BJ (cell line): ENCODE data around the gene AKAP10. TPM values are rescaled to one million over a fixed set of nuclear protein-coding genes. Genes with fewer than 3 reads are reported as not detected.

ENCODE experiments used
- CTCF ChIA-PET: fragments of 350-600 bp; formaldehyde crosslinking; extraction: SDS; loops from one replicate; lab custom pipeline; 2021; ENCODE audit warnings: antibody characterized with exemption, inconsistent platforms; lab: Yijun Ruan, JAX
- POLR2A ChIA-PET: fragments of 300-600 bp; sonication (Branson Sonifier 250); formaldehyde crosslinking; extraction: SDS; loops from one replicate; lab custom pipeline; 2021; ENCODE audit warnings: antibody characterized with exemption; lab: Charles Lee
- DNase-seq: peaks from one replicate; pipeline ENCODE4 v3.0.0-alpha.2; 2011; ENCODE audit warnings: low read depth
- H3K27me3 ChIP-seq: 2 replicates; pipeline ENCODE4 v1.6.0; 2011; ENCODE audit warnings: low read length; ENCODE audit not compliant: control insufficient read depth, insufficient read depth
- H3K36me3 ChIP-seq: 2 replicates; pipeline ENCODE4 v1.5.1; 2011; ENCODE audit warnings: low read length; ENCODE audit not compliant: control insufficient read depth, insufficient read depth
- H3K4me3 ChIP-seq: 2 replicates; pipeline ENCODE4 v1.5.1; 2011; ENCODE audit warnings: low read depth, mild to moderate bottlenecking, control low read depth, low read length
- polyA plus RNA-seq: library from polyadenylated mRNA; depleted of rRNA; stranded (reverse); fragments of >200 nt; gene quantifications from 2 replicates; pipeline ENCODE4 v1.2.3, GENCODE V29; 2011
- TF ChIP-seq, protein P1 (sequence below): IDR thresholded peaks from 2 replicates; pipeline ENCODE4 v1.5.1; 2011; ENCODE audit warnings: low read depth, mild to moderate bottlenecking, control low read depth, inconsistent platforms, low read length, moderate library complexity; ENCODE audit not compliant: insufficient read depth

Gene AKAP10
- polyA plus RNA-seq, 1 experiment, result 20.7 TPM

- Histone ChIP-seq H3K4me3 (no peak overlapping the region), H3K36me3 (no peaks in the 10 kb centered on the region), H3K27me3 (no peaks in the 10 kb centered on the region)
- ChIA-PET CTCF (interaction anchor here (0.8 kb wide), 1 partner anchor 10 kb away, joined by 3 read pairs; no protein-coding TSS in a partner anchor), POLR2A (no interaction called here)
- no peak for DNase-seq
- TF ChIP-seq, protein P1, sequence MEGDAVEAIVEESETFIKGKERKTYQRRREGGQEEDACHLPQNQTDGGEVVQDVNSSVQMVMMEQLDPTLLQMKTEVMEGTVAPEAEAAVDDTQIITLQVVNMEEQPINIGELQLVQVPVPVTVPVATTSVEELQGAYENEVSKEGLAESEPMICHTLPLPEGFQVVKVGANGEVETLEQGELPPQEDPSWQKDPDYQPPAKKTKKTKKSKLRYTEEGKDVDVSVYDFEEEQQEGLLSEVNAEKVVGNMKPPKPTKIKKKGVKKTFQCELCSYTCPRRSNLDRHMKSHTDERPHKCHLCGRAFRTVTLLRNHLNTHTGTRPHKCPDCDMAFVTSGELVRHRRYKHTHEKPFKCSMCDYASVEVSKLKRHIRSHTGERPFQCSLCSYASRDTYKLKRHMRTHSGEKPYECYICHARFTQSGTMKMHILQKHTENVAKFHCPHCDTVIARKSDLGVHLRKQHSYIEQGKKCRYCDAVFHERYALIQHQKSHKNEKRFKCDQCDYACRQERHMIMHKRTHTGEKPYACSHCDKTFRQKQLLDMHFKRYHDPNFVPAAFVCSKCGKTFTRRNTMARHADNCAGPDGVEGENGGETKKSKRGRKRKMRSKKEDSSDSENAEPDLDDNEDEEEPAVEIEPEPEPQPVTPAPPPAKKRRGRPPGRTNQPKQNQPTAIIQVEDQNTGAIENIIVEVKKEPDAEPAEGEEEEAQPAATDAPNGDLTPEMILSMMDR, result no peak
Measured at GRCh38 chr17:19886116-19886515, 91.5 kb downstream of the AKAP10 start.

- no peak for DNase-seq
- no peak overlapping the region for H3K4me3 ChIP-seq
- ChIA-PET CTCF (no interaction called here), POLR2A (no interaction called here)
- no peaks in the 10 kb centered on the region for H3K36me3 ChIP-seq
- TF ChIP-seq, protein P1, result no peak
- H3K27me3 ChIP-seq, result peaks cover 1% of the 10 kb centered on the region; the same call in 1 of the 2 replicates
Measured at GRCh38 chr17:19883537-19884215, 94.0 kb downstream of the AKAP10 start.

GRCh38 chr17:19880393-19880792 is 97.2 kb downstream of the AKAP10 start:
- TF ChIP-seq, protein P1, result no peak
- Histone ChIP-seq H3K4me3 (no peak overlapping the region), H3K27me3 (peaks cover 1% of the 10 kb centered on the region), H3K36me3 (no peaks in the 10 kb centered on the region)
- CTCF ChIA-PET, result interaction anchor here (1.0 kb wide), 1 partner anchor 13 kb away, joined by 3 read pairs; the partner anchor contains the start of gene ULK2
- no peak for DNase-seq
- POLR2A ChIA-PET, result no interaction called here

DNA sequence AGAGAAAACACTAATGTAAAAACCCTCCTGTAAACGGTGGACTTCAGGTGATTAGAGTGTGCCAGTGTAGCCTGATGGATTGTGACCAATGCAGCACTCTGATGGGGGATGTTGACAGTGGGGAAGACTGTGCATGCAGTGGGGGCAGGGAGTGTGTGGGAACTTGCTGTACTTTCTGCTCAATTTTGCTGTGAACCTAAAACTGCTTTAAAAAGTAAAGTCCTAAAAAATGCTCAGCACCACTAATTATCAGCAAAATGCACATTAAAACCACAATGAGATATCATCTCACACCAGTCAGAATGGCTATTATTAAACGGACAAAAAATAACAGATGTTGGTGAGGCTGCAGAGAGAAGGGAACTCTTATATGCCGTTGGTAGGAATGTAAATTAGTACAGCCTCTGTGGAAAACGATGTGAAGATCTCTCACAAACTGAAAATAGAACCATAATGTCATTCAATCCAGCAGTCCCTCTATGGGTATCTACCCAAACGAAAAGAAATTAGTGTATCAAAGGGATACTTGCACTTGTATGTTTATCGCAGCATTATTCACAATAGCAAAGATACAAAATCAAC is 100.2 kb downstream of the AKAP10 start:
- TF ChIP-seq, protein P1, result no peak
- Histone ChIP-seq H3K4me3 (no peak overlapping the region), H3K27me3 (peaks cover 3% of the 10 kb centered on the region), H3K36me3 (no peaks in the 10 kb centered on the region)
- CTCF ChIA-PET, result no interaction called here
- DNase-seq, result no peak
- POLR2A ChIA-PET, result no interaction called here

- TF ChIP-seq, protein P1, result no peak
- ChIA-PET POLR2A (no interaction called here), CTCF (interaction anchor here (1.1 kb wide), 1 partner anchor 9 kb away, joined by 3 read pairs; no protein-coding TSS in a partner anchor)
- DNase-seq, result no peak
- no peak overlapping the region for H3K4me3 ChIP-seq
- no peaks in the 10 kb centered on the region for H3K36me3 ChIP-seq
- H3K27me3 ChIP-seq, result peaks cover 3% of the 10 kb centered on the region
Measured at GRCh38 chr17:19876529-19877161, 101.0 kb downstream of the AKAP10 start.
